ENCODE data around the gene ARPC1B. TPM values are rescaled to one million over a fixed set of nuclear protein-coding genes. Genes with fewer than 3 reads are reported as not detected.
"Not testable (repeated sequence)": the region's sequence is repeated elsewhere in the genome, so short reads cannot be mapped to it uniquely, and the experiment has no call there.

The ARPC1B gene
- total RNA-seq, 2 donors from 2014 or later: 85.4 to 86.5 TPM

DNA sequence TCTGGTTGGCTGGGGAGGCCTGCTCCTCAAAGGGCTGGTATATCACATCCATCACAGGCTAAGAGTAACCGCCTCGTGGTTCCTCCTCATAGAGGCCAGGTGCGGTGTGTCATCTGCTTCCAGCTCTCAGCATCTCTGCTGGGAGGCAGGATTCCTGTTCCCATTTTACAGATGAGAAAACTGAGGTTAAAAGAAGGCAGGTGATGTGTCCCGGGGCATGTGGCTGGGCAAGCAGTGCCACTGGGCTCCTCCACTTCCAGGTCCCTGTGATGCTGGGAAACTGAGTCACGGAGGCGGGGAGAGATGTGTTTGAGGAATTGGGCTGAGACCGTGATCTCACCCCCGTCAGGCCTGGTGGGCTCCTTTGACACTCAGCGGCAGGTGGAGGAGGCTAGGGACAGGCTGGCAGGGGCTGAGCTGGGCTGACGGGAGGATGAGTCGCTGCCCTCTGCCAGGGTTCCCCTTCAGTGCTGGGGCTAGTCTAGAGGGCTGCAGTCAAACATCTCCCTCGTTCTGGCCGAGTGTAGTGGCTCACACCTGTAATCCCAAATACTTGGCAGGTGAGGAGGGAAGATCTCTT, 9.4 kb downstream of the ARPC1B start:
- TF ChIP-seq POLR2AphosphoS5 (IDR thresholded peaks at IDR 0.05): no peak
- TF ChIP-seq POLR2A (IDR thresholded peaks at IDR 0.05): no peak
- TF ChIP-seq, protein P1, sequence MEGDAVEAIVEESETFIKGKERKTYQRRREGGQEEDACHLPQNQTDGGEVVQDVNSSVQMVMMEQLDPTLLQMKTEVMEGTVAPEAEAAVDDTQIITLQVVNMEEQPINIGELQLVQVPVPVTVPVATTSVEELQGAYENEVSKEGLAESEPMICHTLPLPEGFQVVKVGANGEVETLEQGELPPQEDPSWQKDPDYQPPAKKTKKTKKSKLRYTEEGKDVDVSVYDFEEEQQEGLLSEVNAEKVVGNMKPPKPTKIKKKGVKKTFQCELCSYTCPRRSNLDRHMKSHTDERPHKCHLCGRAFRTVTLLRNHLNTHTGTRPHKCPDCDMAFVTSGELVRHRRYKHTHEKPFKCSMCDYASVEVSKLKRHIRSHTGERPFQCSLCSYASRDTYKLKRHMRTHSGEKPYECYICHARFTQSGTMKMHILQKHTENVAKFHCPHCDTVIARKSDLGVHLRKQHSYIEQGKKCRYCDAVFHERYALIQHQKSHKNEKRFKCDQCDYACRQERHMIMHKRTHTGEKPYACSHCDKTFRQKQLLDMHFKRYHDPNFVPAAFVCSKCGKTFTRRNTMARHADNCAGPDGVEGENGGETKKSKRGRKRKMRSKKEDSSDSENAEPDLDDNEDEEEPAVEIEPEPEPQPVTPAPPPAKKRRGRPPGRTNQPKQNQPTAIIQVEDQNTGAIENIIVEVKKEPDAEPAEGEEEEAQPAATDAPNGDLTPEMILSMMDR (IDR thresholded peaks at IDR 0.05): no peak
- no peaks in the 10 kb centered on the region for H3K4me1 ChIP-seq (replicated peaks)
- no peak overlapping the region for H3K27ac ChIP-seq
- peaks cover 0 to 6% of the 10 kb centered on the region in 2 donors for H3K36me3 ChIP-seq
- DNase-seq (ENCODE audit: low spot score): no peak
- WGBS: 91% methylated on average over 13 of the region's 13 CpGs
- intact Hi-C loops (cut with DNase I): no loop called here
- no peak overlapping the region for H3K4me3 ChIP-seq
- no peaks in the 10 kb centered on the region for H3K9me3 ChIP-seq
- H3K27me3 ChIP-seq (replicated peaks; ENCODE audit: insufficient read depth): no peaks in the 10 kb centered on the region

DNA sequence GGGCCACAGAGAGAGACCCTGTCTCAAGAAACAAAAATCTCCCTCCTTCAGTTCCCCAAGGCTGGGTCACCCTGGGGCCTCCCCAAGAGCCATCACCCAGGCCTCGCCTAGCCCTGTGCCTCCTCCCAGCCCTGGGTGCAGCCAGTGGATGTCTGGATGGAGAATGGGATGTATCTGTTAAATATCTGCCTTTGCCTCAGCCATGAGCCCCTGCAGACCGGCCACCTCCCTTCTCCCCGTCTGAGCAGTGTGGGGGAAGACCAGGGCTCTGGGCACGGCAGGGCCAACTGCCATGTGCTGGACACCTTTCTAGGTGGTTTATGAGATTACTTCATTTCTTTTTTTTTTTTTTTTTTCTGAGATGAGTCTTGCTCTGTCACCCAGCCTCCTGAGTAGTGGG, 10.0 kb downstream of the ARPC1B start:
- Histone ChIP-seq H3K4me3 (no peak overlapping the region), H3K27me3 (replicated peaks; ENCODE audit: insufficient read depth) (no peaks in the 10 kb centered on the region), H3K27ac (no peak overlapping the region), H3K36me3 (peaks cover 0 to 6% of the 10 kb centered on the region in 2 donors), H3K9me3 (no peaks in the 10 kb centered on the region), H3K4me1 (replicated peaks) (no peaks in the 10 kb centered on the region)
- intact Hi-C loops (cut with DNase I): no loop called here
- no peak for TF ChIP-seq POLR2AphosphoS5 (IDR thresholded peaks at IDR 0.05)
- TF ChIP-seq, protein P1 (IDR thresholded peaks at IDR 0.05): no peak
- no peak for TF ChIP-seq POLR2A (IDR thresholded peaks at IDR 0.05)
- WGBS: 89% methylated on average over 4 of the region's 4 CpGs
- no peak for DNase-seq (ENCODE audit: low spot score)

DNA sequence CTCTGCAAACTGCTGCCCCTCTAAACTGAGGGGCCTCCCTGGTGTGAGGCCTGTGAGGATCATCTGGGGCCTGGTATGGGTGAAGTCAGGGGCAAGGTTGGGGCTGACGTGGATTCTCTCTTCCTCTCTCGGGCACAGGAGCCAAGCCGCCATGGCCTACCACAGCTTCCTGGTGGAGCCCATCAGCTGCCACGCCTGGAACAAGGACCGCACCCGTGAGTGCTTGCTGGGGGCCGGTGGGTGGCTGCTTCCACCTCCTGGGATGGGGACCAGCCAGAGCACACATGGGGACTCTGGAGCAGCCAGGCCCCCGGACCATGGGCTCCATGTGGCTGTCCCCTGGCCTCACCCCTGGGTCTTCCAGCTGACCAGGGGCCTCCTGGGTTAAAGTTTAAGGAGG, 11.0 kb downstream of the ARPC1B start:
- peaks cover 0 to 6% of the 10 kb centered on the region in 2 donors for H3K36me3 ChIP-seq
- intact Hi-C loops (cut with DNase I): no loop called here
- H3K27ac ChIP-seq: no peak overlapping the region
- no peak for DNase-seq (ENCODE audit: low spot score)
- TF ChIP-seq POLR2AphosphoS5 (IDR thresholded peaks at IDR 0.05): no peak
- TF ChIP-seq POLR2A (IDR thresholded peaks at IDR 0.05): no peak
- TF ChIP-seq, protein P1 (IDR thresholded peaks at IDR 0.05): no peak
- H3K27me3 ChIP-seq (replicated peaks; ENCODE audit: insufficient read depth): no peaks in the 10 kb centered on the region
- WGBS: 82% methylated on average over 6 of the region's 8 CpGs
- H3K4me1 ChIP-seq (replicated peaks): no peaks in the 10 kb centered on the region
- H3K4me3 ChIP-seq: no peak overlapping the region
- H3K9me3 ChIP-seq: no peaks in the 10 kb centered on the region

DNA sequence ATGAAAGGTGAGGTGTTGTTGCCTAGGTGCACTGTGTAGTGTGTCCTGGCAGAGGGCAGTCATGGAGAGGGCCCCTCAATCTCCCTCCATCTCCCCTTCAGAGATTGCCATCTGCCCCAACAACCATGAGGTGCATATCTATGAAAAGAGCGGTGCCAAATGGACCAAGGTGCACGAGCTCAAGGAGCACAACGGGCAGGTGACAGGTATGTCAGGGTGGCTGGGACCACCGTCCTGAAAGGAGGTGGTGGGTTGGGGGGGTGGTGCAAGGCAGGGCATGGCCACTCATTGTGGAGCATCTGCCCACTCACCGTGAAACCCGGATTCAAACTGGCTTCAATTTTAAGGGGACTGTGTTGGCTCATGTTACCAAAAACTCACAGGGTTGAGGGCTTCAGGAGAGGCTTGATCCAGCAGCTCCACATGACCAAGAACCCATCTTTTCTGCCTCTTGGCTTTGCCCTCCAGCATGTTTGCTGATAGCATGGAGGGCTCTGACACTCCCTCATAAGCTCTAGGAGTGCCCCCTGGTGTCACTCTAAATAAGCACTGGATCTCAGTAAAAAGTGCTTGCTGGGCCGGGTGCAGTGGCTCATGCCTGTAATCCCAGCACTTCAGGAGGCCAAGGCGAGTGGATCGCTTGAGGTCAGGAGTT, 12.2 kb downstream of the ARPC1B start:
- Histone ChIP-seq H3K9me3 (no peaks in the 10 kb centered on the region), H3K36me3 (peaks cover 0 to 6% of the 10 kb centered on the region in 2 donors), H3K4me3 (no peak overlapping the region), H3K27me3 (replicated peaks; ENCODE audit: insufficient read depth) (no peaks in the 10 kb centered on the region), H3K27ac (no peak overlapping the region), H3K4me1 (replicated peaks) (no peaks in the 10 kb centered on the region)
- 93% methylated on average over 9 of the region's 9 CpGs for WGBS
- intact Hi-C loops (cut with DNase I): no loop called here
- no peak for DNase-seq (ENCODE audit: low spot score)
- TF ChIP-seq POLR2AphosphoS5 (IDR thresholded peaks at IDR 0.05): no peak
- TF ChIP-seq, protein P1 (IDR thresholded peaks at IDR 0.05): peak in 1 of 4 experiments; percentile 6

DNA sequence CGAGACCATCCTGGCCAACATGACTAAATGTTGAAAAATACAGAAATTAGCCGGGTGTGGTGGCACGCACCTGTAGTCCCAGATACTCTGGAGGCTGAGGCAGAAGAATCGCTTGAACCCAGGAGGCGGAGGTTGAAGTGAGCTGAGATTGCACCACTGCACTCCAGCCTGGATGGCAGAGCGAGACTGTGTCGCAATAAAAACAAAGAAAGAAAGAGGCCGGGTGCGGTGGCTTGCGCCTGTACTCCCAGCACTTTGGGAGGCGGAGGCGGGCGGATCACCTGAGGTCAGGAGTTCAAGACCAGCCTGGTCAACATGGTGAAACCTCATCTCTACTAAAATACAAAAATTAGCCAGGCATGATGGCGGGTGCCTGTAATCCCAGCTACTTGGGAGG, 12.7 kb downstream of the ARPC1B start:
- 94% methylated on average over 14 of the region's 14 CpGs for WGBS
- DNase-seq (ENCODE audit: low spot score); H3K27ac ChIP-seq; H3K27me3 ChIP-seq (replicated peaks; ENCODE audit: insufficient read depth); intact Hi-C loops (cut with DNase I); H3K4me3 ChIP-seq; H3K36me3 ChIP-seq; H3K4me1 ChIP-seq (replicated peaks); H3K9me3 ChIP-seq: not testable (repeated sequence)

All from prostate gland (tissue), 2 donors.